Heart left ventricle (tissue), 13 donors: ENCODE results near the gene SRRM2.

Experiments used
- POLR2A ChIP-seq, 2 donors: fragments of 450-650 bp; IDR thresholded peaks; one replicate each; pipeline ENCODE4 v1.6.1; 2017; ENCODE audit warnings: antibody characterized with exemption in 2 of 2, mild to moderate bottlenecking in 2 of 2, moderate library complexity in 2 of 2
- TF ChIP-seq, protein P1 (sequence below), 12 donors: fragments of 200-600 bp; sonication (generic) in 4 of 12; IDR thresholded peaks; one replicate each; pipeline versions ENCODE4 v1.5.0 to v1.8.0; 2018 to 2022; ENCODE audit warnings: antibody characterized with exemption in 12 of 12, mild to moderate bottlenecking in 5 of 12
- donor health status: ischemic (EF 13 %, LVEDD 7.1; RV severe dilation, severe dysfunction).
- donor health status: DM: no; HTN: yes; CAD: no.
- donor health status: DM: no; HTN: no; CAD: no.
- donor health status: ischemic (EF 25% LVEDD 6.9; RV normal size, moderate dysfunction).
- donor health status: ischemic (EF 25% LVEDD 5.7; RV mildly dilated, moderate dysfunction).
- donor health status: ischemic (EF 35%, LVEDD 5.7; RV mildly dilated, moderate dysfunction).
- donor health status: nonischemic (EF 11% LVEDD 7.7; RV severe dilation, severe dysfunction).
- donor health status: DM: yes; HTN: yes; CAD: no.
- donor health status: PGD.
- donor health status: ischemic (EF 29% LVEDD 5.4; RV normal size, mild dysfunction).
- donor health status: nonischemic (EF 23%, LVEDD 6.1; RV moderate dilation, normal function).

DNA sequence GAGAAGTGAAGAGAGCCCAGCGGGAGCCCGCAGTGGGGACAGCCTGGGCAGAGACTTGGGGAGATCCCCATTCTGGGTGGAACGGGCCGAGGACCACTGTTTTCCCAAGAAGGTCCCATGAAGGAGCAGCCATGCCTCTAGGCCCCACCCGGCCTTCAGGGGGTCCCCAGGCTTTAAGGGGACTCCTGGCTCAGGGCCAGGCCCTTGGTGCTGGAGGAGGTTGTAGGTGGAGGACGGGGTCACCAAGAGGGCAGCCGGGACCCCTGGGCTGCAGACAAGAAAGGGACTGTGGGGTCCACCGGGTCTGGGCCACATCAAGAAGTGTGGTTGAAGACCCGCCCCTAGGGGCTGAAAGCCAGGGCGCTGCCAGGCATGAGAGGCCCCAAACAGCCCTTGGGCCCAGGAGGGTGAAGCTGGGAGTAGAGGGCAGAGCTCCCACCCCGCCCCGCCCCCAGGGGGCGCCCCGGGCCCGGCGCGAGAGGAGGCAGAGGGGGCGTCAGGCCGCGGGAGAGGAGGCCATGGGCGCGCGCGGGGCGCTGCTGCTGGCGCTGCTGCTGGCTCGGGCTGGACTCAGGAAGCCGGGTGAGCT, 64.4 kb downstream of the SRRM2 start, which contains the start of gene PRSS21:
- TF ChIP-seq, protein P1, sequence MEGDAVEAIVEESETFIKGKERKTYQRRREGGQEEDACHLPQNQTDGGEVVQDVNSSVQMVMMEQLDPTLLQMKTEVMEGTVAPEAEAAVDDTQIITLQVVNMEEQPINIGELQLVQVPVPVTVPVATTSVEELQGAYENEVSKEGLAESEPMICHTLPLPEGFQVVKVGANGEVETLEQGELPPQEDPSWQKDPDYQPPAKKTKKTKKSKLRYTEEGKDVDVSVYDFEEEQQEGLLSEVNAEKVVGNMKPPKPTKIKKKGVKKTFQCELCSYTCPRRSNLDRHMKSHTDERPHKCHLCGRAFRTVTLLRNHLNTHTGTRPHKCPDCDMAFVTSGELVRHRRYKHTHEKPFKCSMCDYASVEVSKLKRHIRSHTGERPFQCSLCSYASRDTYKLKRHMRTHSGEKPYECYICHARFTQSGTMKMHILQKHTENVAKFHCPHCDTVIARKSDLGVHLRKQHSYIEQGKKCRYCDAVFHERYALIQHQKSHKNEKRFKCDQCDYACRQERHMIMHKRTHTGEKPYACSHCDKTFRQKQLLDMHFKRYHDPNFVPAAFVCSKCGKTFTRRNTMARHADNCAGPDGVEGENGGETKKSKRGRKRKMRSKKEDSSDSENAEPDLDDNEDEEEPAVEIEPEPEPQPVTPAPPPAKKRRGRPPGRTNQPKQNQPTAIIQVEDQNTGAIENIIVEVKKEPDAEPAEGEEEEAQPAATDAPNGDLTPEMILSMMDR (IDR thresholded peaks at IDR 0.05), result peak in 2 of 12 donors; percentile 9 to 13
- no peak for TF ChIP-seq POLR2A (IDR thresholded peaks at IDR 0.05)
